K562 (cell line): ENCODE data around the gene WDR45. TPM values are rescaled to one million over a fixed set of nuclear protein-coding genes. Genes with fewer than 3 reads are reported as not detected.

ENCODE experiments used
- ATAC-seq: fragments of 200-7000 bp; cut with Tn5 transposase; 3 replicates; pipeline ENCODE4 v1.9.1; 2020; ENCODE audit warnings: moderate library complexity
- BruUV-seq: library from RNA; stranded (reverse); fragments of 400-500 nt; replicated peaks from 2 replicates; lab custom pipeline; 2021; lab: Mats Ljungman, UMichigan
- CTCF ChIA-PET: fragments of 300-600 bp; formaldehyde crosslinking; extraction: SDS; loops from one replicate; lab custom pipeline; 2021; ENCODE audit warnings: low intra/inter-chr PET ratio; lab: Yijun Ruan, JAX
- POLR2A ChIA-PET: fragments of 300-600, 350-650 bp; sonication (Branson Sonifier 250); formaldehyde crosslinking; extraction: SDS; loops from one replicate; lab custom pipeline; 2021; ENCODE audit warnings: antibody characterized with exemption, inconsistent platforms; lab: Yijun Ruan, JAX
- DNase-seq, 4 experiments: peaks; one replicate each; pipeline versions ENCODE4 v3.0.0 to v3.0.0-alpha.2; 2011 to 2018; ENCODE audit warnings: low spot score in 3 of 4, mixed read lengths in 3 of 4; ENCODE audit errors: extremely low read depth in 1 of 4
- FAIRE-seq: peaks from 2 replicates; lab custom pipeline; 2011; peaks lifted over from hg19 to GRCh38; lab: Jason Lieb, UNC
- H2AFZ ChIP-seq: 2 replicates; pipeline ENCODE4 v1.6.0; 2011; ENCODE audit warnings: low read depth, low read length, control low read depth, inconsistent platforms
- H3K27ac ChIP-seq: fragments of 200-600 bp; 3 replicates; pipeline ENCODE4 v1.8.0; 2011; ENCODE audit warnings: low read depth, mild to moderate bottlenecking, control low read depth, inconsistent platforms, low read length, moderate library complexity, mixed read lengths; ENCODE audit errors: extremely low read depth
- H3K27me3 ChIP-seq, 2 experiments: fragments of 300-600 bp in 1 of 2; 2 replicates in 1 of 2; 3 replicates in 1 of 2; pipeline versions ENCODE4 v1.6.0 to v1.8.0; 2011; ENCODE audit warnings: inconsistent platforms in 2 of 2, low read length in 2 of 2, mild to moderate bottlenecking in 1 of 2, mixed read lengths in 1 of 2, moderate library complexity in 1 of 2; ENCODE audit not compliant: control insufficient read depth in 2 of 2, insufficient read depth in 2 of 2
- H3K36me3 ChIP-seq: fragments of 300-600 bp; 3 replicates; pipeline ENCODE4 v1.8.0; 2011; ENCODE audit warnings: mild to moderate bottlenecking, low read length, inconsistent platforms; ENCODE audit not compliant: control insufficient read depth, insufficient read depth
- H3K4me1 ChIP-seq, 2 experiments: fragments of 200-600 bp in 1 of 2; replicated peaks in 1 of 2; 2 replicates in 1 of 2; 3 replicates in 1 of 2; pipeline versions ENCODE4 v1.5.1 to v1.8.0; 2011; ENCODE audit warnings: inconsistent platforms in 2 of 2, low read length in 2 of 2, mild to moderate bottlenecking in 1 of 2, mixed read lengths in 1 of 2, moderate library complexity in 1 of 2; ENCODE audit not compliant: control insufficient read depth in 2 of 2, insufficient read depth in 2 of 2
- H3K4me2 ChIP-seq: 2 replicates; pipeline ENCODE4 v1.6.1; 2011; ENCODE audit warnings: low read length, control low read depth, inconsistent platforms, mixed read lengths; ENCODE audit not compliant: insufficient read depth
- H3K4me3 ChIP-seq: fragments of 200-600 bp; sonication (generic), shearing (Covaris generic); 2 replicates; pipeline ENCODE4 v1.5.1; 2016; ENCODE audit warnings: control low read depth, inconsistent platforms
- H3K79me2 ChIP-seq: fragments of 200-600 bp; 3 replicates; pipeline ENCODE4 v1.8.0; 2011; ENCODE audit warnings: low read length, inconsistent platforms; ENCODE audit not compliant: control insufficient read depth, insufficient read depth
- H3K9ac ChIP-seq, 2 experiments: 2 replicates each; pipeline versions ENCODE4 v1.6.0 to v1.6.1; 2011; ENCODE audit warnings: low read depth in 2 of 2, low read length in 2 of 2, control low read depth in 1 of 2, inconsistent platforms in 1 of 2, mild to moderate bottlenecking in 1 of 2, mixed read lengths in 1 of 2; ENCODE audit not compliant: insufficient read depth in 1 of 2
- H3K9me1 ChIP-seq: one replicate; pipeline ENCODE4 v1.6.0; 2011; ENCODE audit warnings: inconsistent platforms, mild to moderate bottlenecking, low read length, moderate library complexity; ENCODE audit not compliant: control insufficient read depth, insufficient read depth
- H3K9me3 ChIP-seq: replicated peaks from 2 replicates; pipeline ENCODE4 v1.5.1; 2011; ENCODE audit warnings: low read depth, low read length, inconsistent platforms; ENCODE audit not compliant: control insufficient read depth, insufficient read depth
- H4K20me1 ChIP-seq: replicated peaks from 2 replicates; pipeline ENCODE4 v1.6.1; 2011; ENCODE audit warnings: low read length, inconsistent platforms, mixed read lengths; ENCODE audit not compliant: control insufficient read depth, insufficient read depth
- CBFA2T3 ChIP-seq: fragments of 450-650 bp; IDR thresholded peaks from 2 replicates; pipeline ENCODE4 v1.6.1; 2017
- CHCHD3 ChIP-seq: fragments of 250-450 bp; sonication (Bioruptor Pico); IDR thresholded peaks from 2 replicates; pipeline ENCODE4 v2.1.2; 2022; ENCODE audit warnings: mild to moderate bottlenecking
- CTBP1 ChIP-seq: fragments of 450-650 bp; IDR thresholded peaks from 2 replicates; pipeline ENCODE4 v1.6.1; 2016; ENCODE audit warnings: borderline replicate concordance
- FOXP4 ChIP-seq: sonication (generic); formaldehyde crosslinking; IDR thresholded peaks from 2 replicates; pipeline ENCODE4 v1.8.0; 2022; ENCODE audit warnings: mild to moderate bottlenecking, missing genetic modification reagents, borderline replicate concordance
- GTF2F1 ChIP-seq: IDR thresholded peaks from 2 replicates; pipeline ENCODE4 v1.6.1; 2011; ENCODE audit warnings: low read depth, low read length, improper control_type of control experiment
- PKNOX1 ChIP-seq: fragments of 450-650 bp; IDR thresholded peaks from 2 replicates; pipeline ENCODE4 v1.6.1; 2016
- POLR2A ChIP-seq: fragments of 450-650 bp; conservative IDR thresholded peaks from 2 replicates; pipeline ENCODE4 v1.6.1; 2016
- POLR2AphosphoS5 ChIP-seq: IDR thresholded peaks from 2 replicates; pipeline ENCODE4 v1.6.1; 2011; ENCODE audit warnings: mild to moderate bottlenecking, low read depth, low read length, moderate library complexity; ENCODE audit not compliant: control insufficient read depth, insufficient read depth
- POLR2H ChIP-seq: IDR thresholded peaks from 2 replicates; pipeline ENCODE4 v1.6.1; 2016; ENCODE audit warnings: missing genetic modification characterization, low read depth, mild to moderate bottlenecking, control low read depth, missing compliant biosample characterization, moderate library complexity
- ZBED1 ChIP-seq: IDR thresholded peaks from 2 replicates; pipeline ENCODE4 v1.6.1; 2014
- ZNF121 ChIP-seq: sonication (generic); formaldehyde crosslinking; conservative IDR thresholded peaks from 2 replicates; pipeline ENCODE4 v1.8.0; 2022; ENCODE audit warnings: missing genetic modification reagents
- ZNF143 ChIP-seq: sonication (generic); formaldehyde crosslinking; IDR thresholded peaks from 2 replicates; pipeline ENCODE4 v1.9.0; 2022; ENCODE audit warnings: mild to moderate bottlenecking, missing genetic modification reagents
- ZNF699 ChIP-seq: fragments of 250-450 bp; sonication (Bioruptor Pico); IDR thresholded peaks from 2 replicates; pipeline ENCODE4 v1.8.0; 2021; ENCODE audit warnings: mild to moderate bottlenecking, moderate library complexity; ENCODE audit not compliant: insufficient replicate concordance
- ZNF740 ChIP-seq, 3 experiments: fragments of 200-800 bp in 1 of 3; sonication (Bioruptor generic) in 1 of 3; sonication (generic) in 1 of 3; formaldehyde crosslinking in 1 of 3; IDR thresholded peaks; 2 replicates each; pipeline versions ENCODE4 v1.6.1 to v1.8.0; 2016 to 2022; ENCODE audit warnings: mild to moderate bottlenecking in 2 of 3, missing compliant biosample characterization in 2 of 3, missing genetic modification characterization in 2 of 3, missing genetic modification reagents in 1 of 3
- WGBS: fragments of 100-300 bp; shearing (Covaris generic); methylation state at CpG from one replicate; pipeline ENCODE4 v1.1.6; 2016; ENCODE audit warnings: low coverage, mixed read lengths; ENCODE audit not compliant: insufficient coverage; ENCODE audit errors: missing lambda C conversion rate; 5-methylcytosine and 5-hydroxymethylcytosine counted together
- in situ Hi-C: fragments of 300-500 bp; cut with MboI; formaldehyde crosslinking; loops from 4 replicates; pipeline ENCODE4 v1.15.0; 2018; ENCODE audit warnings: inconsistent platforms, mixed read lengths
- intact Hi-C: fragments of 100-400 bp; cut with micrococcal nuclease; formaldehyde crosslinking; loops from 2 replicates; pipeline ENCODE4 v1.14.2; 2022
- polyA plus RNA-seq, 8 experiments: library from polyadenylated mRNA; depleted of rRNA in 4 of 8; stranded (reverse) in 5 of 8; unstranded in 3 of 8; fragments of >200 nt; fragmentation: Nextera tagmentation in 2 of 8; fragmentation: Illumina TruSeq in 1 of 8; extraction: Ambion mirVana in 2 of 8; extraction: Trizol in 1 of 8; gene quantifications; 2 replicates each; pipeline versions ENCODE4 v1.2.1 to v1.2.3, GENCODE V29; 2011 to 2014; ENCODE audit warnings: inconsistent platforms in 1 of 8, missing spikeins in 1 of 8
- total RNA-seq, 7 experiments: library from RNA; depleted of rRNA in 6 of 7; stranded (reverse); fragments of >200 nt in 6 of 7; fragmentation: Illumina TruSeq in 2 of 7; extraction: Trizol in 2 of 7; gene quantifications; 2 replicates each; pipeline versions ENCODE4 v1.2.1 to v1.2.3, GENCODE V29; 2011 to 2021; ENCODE audit warnings: low replicate concordance in 1 of 7
- TF ChIP-seq, protein P1 (sequence below): fragments of 200-800 bp; sonication (Bioruptor generic); IDR thresholded peaks from 2 replicates; pipeline ENCODE4 v1.6.1; 2017; ENCODE audit warnings: missing genetic modification characterization, missing compliant biosample characterization

WDR45 gene
- total and polyA plus RNA-seq, 9 of the 15 experiments (the other 6 are each of a cell fraction or from before 2014, with no cell fraction given), result 19.4 to 136 (median 59.7) TPM

DNA sequence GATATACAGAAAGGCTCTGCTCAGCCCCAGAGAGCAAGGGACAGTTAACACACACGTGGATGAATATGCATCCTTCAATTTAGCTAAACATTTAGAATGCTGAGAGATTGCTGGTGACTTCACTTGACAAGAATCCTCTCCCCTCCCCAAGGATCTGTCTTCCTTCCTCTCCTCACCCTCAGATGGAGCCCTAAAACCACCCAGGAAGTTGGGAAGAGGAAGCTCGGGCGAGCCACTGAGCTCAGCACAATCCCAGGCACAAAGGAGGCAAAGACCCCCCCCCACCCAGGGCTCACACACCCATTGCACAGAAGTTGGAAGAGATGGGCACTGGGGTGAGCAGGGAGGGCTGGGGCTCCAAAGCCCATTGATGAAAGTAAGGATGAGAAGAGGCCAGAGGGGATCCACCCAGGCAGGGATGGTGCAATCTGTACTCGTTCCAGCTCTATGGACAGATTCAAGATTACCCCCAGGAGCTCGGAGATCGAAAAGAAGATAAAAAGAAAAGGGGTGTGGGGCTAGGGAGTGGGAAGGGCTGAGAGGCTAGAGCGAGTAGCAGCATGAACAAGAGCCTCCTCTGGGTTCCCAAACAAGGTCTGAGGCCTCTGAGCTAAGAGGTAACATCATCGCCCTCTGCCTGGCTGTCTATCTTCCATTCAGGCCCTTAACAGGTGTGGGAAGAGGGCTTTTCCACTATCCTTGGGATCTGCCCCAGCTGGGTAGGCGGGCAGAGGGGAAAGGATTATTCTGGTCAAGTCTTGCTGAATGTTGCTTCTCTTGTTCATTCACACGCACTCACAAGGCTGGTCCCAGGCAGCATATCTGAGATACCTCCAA, 37.7 kb downstream of the WDR45 start:
- 7% methylated on average over 9 of the region's 10 CpGs for WGBS
- Histone ChIP-seq H3K4me2 (peak overlapping the region; percentile 86), H3K9me3 (no peaks in the 10 kb centered on the region), H3K27me3 (no peaks in the 10 kb centered on the region), H3K79me2 (peaks cover 36% of the 10 kb centered on the region), H3K9me1 (no peaks in the 10 kb centered on the region), H3K36me3 (peaks cover 28% of the 10 kb centered on the region; the same call in 2 of the 3 replicates), H4K20me1 (no peaks in the 10 kb centered on the region), H3K27ac (peak overlapping the region; percentile 89), H3K4me1 (peaks cover 36 to 44% of the 10 kb centered on the region in 2 experiments; a peak in 4 of 5 replicates), H2AFZ (no peak overlapping the region), H3K9ac (peak overlapping the region; percentile 91 to 97; a peak in 3 of 4 replicates), H3K4me3 (peak overlapping the region; percentile 97)
- in situ Hi-C loops (no loop called here), intact Hi-C loops (loop anchor here (2.0 to 5.0 kb wide), 4 partner anchors 40 to 411 kb away; partner anchors contain the start of gene GRIPAP1)
- ATAC-seq, result no peak
- FAIRE-seq, result peak; percentile 84
- ChIA-PET CTCF (no interaction called here), POLR2A (interaction anchor here (0.5 to 1.0 kb wide), 4 partner anchors 39 to 540 kb away, joined by 3 to 4 read pairs (median 3); partner anchors contain the start of gene GRIPAP1)
- DNase-seq, result peak in 2 of 4 experiments; percentile 14 to 38
- TSS peak; percentile 71 for BruUV-seq
- TF ChIP-seq PKNOX1 (peak; percentile 44), ZNF121 (no peak), POLR2AphosphoS5 (0 out of 2 replicates have a peak, but pooled peaks have one; percentile 18), POLR2H (tag) (no peak), ZBED1 (no peak), ZNF740 (CRISPR knock-in tag; IDR thresholded peaks at IDR 0.05) (peak; percentile 70), ZNF740 (tag; IDR thresholded peaks at IDR 0.05) (peak in 1 of 2 experiments; percentile 49; a peak in 1 of 4 replicates), POLR2A (0 out of 2 replicates have a peak, but pooled peaks have one; percentile 23), FOXP4 (CRISPR knock-in tag) (no peak), CTBP1 (peak; percentile 9; the same call in 1 of the 2 replicates), CHCHD3 (CRISPR knock-in tag) (no peak), CBFA2T3 (no peak), ZNF143 (CRISPR knock-in tag) (no peak), GTF2F1 (no peak), ZNF699 (no peak)
- TF ChIP-seq, protein P1, sequence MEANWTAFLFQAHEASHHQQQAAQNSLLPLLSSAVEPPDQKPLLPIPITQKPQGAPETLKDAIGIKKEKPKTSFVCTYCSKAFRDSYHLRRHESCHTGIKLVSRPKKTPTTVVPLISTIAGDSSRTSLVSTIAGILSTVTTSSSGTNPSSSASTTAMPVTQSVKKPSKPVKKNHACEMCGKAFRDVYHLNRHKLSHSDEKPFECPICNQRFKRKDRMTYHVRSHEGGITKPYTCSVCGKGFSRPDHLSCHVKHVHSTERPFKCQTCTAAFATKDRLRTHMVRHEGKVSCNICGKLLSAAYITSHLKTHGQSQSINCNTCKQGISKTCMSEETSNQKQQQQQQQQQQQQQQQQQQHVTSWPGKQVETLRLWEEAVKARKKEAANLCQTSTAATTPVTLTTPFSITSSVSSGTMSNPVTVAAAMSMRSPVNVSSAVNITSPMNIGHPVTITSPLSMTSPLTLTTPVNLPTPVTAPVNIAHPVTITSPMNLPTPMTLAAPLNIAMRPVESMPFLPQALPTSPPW (CRISPR knock-in tag), result peak; percentile 30; the same call in 1 of the 2 replicates
